Stimulated activated CD8-positive, alpha-beta memory T cell treated with anti-CD3 and anti-CD28 coated beads, Interleukin-7, amount 100 ng/mL, for 24 hours (primary cell): ENCODE data around the gene CLCF1.
A peak's percentile ranks its signal among the peaks of the same experiment; 100 is the strongest.

Experiments used
- DNase-seq: peaks from one replicate; pipeline ENCODE4 v3.0.0-alpha.2; 2020; ENCODE audit warnings: low read depth

The CLCF1 gene

DNA sequence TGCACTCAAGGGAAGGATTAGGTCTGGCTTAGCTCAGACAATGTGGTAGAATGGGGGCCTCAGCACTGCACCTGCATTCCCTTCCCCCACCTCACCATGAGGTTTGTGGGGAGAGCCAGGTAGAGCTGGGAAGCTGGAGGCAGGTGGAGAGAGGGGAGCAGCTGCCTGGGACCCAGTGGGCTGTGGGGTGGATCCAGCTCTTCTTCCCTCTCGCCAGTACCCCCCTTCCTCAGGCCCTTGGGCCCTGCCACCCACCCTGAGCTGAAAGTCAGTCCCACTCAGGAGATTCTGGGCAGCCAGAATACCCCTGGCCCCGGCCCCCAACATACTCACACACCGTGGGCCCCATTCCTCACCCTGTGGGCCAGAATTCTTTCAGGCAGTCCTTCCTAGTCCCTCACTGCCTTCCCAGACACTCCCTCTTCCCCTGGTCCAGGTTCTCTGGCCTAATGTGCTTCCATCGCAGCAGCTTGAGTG is 17.0 kb downstream of the CLCF1 start:
- DNase-seq: no peak

- DNase-seq: no peak
These were observed 17.5 kb downstream of the CLCF1 start for GRCh38 chr11:67355794-67356386.

- no peak for DNase-seq
These were observed 18.2 kb downstream of the CLCF1 start for GRCh38 chr11:67355023-67355793.

- no peak for DNase-seq
These were observed 19.0 kb downstream of the CLCF1 start for GRCh38 chr11:67354075-67355022.

DNA sequence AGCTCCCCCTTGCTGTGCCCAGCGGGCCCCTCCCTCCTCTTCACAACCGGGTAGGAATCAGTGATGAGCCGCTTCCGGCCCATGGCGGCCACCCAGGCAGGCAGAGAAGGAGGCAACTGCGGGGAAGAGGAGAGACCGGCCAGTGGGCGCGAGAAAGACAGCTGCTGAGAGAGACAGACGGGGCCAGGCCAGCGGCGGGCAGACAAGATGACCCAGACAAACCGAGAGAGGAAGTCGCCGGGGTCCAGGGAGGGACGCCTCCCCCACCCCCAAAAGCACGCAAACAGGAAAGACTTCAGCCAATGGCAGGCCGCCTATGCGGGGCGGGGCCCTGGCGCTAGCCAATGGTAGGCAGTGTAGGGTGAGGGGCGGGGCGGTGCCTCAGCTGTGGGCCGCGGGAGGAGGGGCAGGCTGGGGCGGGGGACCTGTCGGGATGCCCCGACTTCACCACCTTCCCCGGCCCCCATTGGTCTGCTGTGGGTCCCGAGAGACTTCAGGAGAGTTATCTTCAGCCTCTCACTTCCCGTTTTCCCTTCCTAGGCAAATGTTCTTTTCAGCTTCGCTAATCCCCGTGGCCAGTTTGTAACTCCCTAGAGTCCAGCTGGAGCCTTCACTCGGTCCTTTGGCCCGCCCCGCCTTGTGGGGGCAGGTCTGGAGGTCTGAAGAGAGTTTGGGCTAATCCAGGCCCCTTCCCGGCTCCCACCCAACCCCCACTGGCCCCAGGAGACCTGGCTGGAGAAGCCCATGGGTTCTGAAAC is 19.9 kb downstream of the CLCF1 start, which contains the start of gene POLD4:
POLD4 (minus strand) TSS at position 230 of the 758 bp plus-strand sequence; CDS start at position 83, 147 bp downstream.
- peak; percentile 93 for DNase-seq

- no peak for DNase-seq
These were observed 20.7 kb downstream of the CLCF1 start for GRCh38 chr11:67352546-67353316.

DNA sequence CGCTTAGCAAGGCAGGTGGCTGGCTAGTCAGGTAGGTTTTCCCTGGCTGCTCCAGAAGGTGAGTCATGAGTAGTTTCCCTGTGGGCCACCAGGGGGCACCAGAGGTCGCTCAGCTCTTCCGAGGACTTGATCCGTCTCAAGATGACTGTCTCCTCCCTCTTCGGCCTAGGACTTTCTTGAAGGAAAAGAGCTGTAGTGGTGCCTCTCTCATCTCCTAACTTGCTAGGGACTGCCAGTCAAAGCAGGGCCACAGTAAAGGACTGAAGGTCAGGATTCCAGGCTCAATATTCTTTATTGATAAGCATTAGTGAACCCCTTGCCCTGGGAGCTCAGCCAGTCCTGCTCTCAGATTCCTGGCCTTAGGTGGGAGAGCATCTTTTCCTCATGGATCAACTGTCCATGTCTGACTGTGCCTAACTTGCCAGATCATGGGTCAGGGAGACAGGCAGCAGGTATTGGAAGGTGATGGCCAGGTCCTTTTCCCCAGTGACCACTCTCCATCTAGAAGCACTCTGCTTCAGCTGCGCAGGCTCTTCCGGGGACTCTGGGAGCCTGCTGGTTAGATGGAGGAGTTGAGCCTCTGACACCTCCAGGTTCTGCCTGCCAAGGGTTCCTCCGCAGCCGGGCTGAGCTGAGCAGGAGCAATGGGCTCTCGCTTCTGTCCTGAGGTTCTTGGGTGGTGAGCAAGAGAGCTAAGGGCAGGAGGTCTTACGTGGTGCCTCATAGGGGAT is 22.0 kb downstream of the CLCF1 start:
- no peak for DNase-seq

DNA sequence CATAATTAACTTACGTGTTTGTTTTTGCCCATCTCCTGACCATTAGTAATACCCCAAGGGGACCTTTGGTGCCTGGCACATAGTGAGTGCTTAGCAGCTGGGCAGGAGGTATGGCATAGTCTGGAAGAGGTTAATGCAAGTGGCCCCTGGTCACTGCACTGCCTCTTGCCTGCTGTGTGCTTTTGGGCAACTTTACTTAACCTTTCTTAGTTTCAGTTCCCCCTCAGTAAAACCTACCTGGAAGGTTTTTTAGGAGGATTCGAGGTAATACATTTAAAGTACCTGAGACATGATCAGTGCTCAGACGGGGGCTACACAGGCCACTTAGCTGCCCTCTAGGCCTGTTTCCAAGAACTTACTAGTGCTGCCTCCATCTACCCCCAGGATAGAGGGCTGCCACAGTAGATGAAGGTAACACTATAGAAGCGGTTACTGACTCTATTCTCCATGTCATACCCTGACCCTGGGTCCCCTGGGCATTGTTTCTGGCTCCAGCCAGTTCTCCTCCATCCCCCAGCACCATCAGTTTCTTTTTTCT is 23.4 kb downstream of the CLCF1 start:
- no peak for DNase-seq

- DNase-seq: no peak
These were observed 23.9 kb downstream of the CLCF1 start for GRCh38 chr11:67349457-67349856.

GRCh38 chr11:67349036-67349435 is 24.4 kb downstream of the CLCF1 start:
- no peak for DNase-seq

- no peak for DNase-seq
These were observed 25.2 kb downstream of the CLCF1 start for GRCh38 chr11:67347964-67348749.

- DNase-seq: no peak
These were observed 27.2 kb downstream of the CLCF1 start for GRCh38 chr11:67345920-67346819.

- DNase-seq: no peak
These were observed 28.0 kb downstream of the CLCF1 start for GRCh38 chr11:67345247-67345919.

DNA sequence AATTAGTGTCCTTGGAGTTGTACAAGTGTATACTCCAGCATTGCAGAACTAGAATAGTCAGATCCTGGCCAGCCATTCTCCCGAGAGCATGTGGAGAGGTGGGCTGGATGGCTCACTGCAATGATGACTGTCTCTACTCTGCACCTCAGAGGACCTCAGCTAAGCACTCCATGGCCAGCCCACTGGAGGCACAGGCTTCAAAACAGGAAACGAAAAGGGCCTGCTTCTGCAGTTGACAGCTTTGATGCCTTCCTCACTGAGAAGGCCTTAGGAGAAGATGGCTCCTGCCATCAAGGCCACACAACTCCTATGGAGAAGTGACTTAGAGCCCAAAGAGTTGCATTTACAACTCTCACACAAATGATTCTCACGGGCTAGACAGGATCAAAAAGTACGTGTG is 29.1 kb downstream of the CLCF1 start:
- no peak for DNase-seq

GRCh38 chr11:67337257-67337656 is 36.1 kb downstream of the CLCF1 start:
- DNase-seq: no peak

DNA sequence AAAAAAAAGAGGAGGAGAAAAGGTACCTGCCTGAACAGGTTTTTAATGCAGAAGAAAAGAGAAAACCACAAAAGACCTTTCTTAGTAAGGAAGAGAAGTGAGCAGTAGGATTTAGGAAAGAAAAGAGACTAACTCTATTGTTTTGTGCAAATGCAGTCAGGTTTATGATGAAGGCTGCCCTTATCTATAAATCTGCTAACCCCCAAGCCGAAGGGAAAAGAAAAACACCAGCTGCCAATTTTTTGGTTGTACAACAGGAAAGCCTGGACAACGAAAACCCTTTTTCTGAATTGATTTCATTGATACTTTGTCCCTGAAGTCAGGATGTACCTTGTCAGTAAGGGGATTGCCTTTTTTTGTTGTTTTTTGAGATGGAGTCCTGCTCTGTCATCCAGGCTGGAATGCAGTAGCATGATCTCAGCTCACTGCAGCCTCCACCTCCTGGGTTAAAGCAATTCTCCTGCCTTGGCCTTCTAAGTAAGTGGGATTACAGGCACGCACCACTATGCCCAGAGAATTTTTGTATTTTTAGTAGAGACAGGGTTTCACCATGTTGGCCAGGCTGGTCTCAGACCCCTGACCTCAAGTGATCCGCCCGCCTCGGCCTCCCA is 41.2 kb downstream of the CLCF1 start:
- DNase-seq: no peak

- no peak for DNase-seq
These were observed 49.9 kb downstream of the CLCF1 start for GRCh38 chr11:67323526-67323925.
